ENCODE data around the gene DUSP28.

DUSP28 gene

DNA sequence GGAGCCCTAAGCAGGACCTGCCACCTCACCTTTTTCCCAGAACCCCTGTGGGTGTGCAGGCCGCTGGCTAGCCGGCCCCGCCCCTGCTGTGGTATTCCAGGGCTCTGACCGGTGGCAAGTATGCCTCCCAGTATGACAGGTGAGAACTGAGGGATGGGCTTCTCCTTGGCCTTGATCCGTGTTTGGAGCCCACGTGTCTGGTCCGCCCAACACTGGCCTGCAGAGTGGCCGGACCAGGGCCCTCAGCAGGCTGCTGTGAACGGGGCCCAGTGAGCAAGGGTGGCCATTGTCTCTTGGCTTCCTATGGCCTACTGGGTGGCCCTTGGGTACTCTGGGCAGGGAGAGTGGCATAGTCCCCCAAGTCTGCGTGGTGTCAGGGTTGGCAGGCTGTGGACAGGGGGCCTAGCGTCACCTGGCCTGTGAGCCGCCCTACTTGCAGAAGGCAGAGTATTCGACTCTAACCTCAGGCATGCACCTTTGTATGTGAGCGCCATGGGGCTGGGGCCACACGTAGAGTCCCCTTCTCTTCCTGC is 9.9 kb downstream of the DUSP28 start:
- H3K4me3 ChIP-seq (ENCODE audit: low read length) = peak overlapping the region; percentile 77; the same call in 1 of the 2 replicates
- no peak for TF ChIP-seq ZNF274 (IDR thresholded peaks at IDR 0.05; ENCODE audit: low read depth, low read length)

DNA sequence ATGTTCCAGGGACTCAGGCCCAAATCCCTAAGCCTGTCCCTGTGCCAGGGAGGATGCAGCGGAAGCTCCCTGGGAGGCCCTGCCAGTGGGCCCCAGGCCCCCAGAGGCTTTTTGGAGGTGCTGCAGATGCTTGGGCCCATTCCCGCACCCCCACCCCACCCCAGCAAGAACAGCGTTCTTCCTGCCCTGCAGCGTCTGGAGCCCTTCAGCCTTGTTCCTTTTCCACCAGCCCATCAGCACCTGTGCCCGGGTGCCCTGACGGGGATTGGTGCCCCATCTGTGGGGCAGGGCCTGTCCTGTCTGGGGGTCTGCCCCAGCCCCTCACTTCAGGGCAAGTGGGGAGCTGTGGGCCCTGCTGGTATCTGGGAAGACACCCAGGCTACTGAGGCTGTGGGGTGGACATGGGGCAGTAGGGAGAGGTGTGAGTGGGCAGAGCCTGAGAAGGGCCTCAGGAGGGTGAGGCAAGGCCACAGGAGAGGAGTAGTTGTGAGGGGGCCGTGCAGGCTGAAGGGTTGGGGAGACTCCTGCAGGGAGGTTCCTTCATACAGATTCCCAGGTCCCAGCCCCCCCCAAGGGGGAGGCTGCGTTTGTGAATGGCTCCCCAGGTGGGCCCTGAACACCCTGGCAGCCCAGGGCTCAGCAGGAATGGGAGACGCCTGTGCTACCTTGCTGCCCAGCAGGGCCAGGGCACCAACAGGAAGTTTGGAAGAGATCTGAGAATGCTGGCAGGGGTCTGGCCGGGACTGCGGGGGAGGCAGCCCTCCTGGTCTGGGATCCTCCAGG is 10.6 kb downstream of the DUSP28 start:
- TF ChIP-seq ZNF274 (IDR thresholded peaks at IDR 0.05; ENCODE audit: low read depth, low read length) = no peak
- H3K4me3 ChIP-seq (ENCODE audit: low read length) = no peak overlapping the region

DNA sequence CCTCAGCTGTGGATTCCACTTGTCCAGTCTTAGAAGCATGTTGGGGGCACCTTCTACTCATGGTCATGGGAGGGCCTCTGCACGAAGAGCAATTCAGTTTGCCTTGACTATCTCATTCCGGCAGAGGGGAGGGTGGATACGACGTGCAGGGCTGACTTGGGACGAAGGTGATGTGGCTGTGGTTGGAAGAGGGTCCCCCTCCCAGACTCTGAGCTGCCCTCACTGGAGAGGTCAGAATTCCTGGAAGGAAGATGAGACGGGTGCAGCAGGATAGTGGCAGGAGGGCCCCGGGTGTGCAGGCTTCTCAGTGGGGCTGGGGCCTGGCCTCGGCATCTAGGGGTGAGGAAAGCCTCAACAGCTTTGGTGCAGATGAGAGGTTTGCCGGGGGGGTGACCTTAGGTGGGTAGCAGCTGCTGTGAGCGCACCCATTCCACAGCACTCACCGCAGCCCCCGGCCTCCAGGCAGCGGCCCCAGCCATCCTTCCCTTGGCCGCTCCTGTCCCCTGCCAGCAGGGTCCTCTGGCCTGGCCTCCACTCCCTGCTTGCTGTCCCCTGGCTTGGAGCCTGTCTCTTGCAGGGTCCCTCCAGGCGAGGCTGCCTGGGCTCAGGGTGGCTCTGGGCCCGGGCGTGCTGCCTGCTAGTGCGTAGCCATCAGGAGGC is 11.3 kb downstream of the DUSP28 start:
- no peak for TF ChIP-seq ZNF274 (IDR thresholded peaks at IDR 0.05; ENCODE audit: low read depth, low read length)
- H3K4me3 ChIP-seq (ENCODE audit: low read length) = no peak overlapping the region

DNA sequence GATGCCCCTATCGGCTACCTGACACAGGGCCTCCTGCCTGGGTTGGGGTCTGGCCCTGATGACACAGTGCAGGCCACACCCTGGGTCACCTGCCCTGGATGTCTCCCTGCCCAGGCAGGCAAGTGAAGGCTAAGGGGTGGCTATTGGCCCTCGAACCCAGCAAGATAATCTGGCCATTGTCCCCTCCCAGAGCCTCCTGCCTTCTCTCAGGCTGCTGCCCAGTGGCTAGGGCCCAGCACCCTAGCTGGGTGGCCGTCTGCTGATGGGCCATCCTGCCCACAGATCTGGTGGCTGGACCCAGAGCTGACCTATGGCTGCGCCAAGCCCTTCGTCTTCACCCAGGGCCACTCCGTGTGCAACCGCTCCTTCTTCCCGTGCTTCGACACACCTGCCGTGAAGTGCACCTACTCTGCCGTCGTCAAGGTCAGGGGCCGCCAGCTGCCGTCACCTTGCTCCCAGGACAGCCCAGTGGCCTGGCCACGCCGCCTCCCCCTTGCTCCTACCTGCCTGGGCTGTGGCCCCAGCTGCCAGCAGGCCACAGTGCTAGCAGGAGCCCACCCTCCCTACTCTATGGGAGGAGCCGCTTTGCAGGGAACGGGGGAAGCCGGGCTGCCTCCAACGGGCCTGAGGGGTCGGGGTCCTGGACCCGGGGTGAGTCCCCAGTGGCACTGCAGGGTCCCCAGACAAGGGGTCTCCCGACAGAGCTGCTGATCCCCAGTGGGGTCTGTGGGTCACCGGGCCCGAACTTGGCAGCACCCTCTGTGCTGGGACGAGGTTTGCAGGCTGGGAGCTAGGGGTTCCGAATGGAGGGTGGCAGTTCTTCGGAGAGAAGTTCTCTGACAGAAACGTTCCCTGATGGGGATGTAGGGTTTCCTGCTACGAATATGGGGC is 12.2 kb downstream of the DUSP28 start:
- no peak overlapping the region for H3K4me3 ChIP-seq (ENCODE audit: low read length)
- no peak for TF ChIP-seq ZNF274 (IDR thresholded peaks at IDR 0.05; ENCODE audit: low read depth, low read length)

DNA sequence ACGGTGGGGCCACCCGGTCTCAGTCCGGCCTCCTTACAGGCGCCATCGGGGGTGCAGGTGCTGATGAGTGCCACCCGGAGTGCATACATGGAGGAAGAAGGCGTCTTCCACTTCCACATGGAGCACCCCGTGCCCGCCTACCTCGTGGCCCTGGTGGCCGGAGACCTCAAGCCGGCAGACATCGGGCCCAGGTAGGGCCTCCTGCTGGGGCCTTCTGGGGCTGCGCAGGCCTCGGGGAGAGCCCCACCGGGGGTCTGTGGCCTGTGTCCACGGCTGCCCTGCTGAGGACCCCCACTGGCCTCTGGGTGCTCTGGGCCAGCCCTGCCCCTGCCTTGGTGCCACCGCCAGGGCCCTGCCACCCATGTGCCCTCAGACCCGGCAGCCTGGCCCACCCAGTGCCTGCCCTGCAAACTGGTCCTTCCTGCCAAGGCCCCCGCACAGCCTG is 12.9 kb downstream of the DUSP28 start:
- H3K4me3 ChIP-seq (ENCODE audit: low read length) = no peak overlapping the region
- no peak for TF ChIP-seq ZNF274 (IDR thresholded peaks at IDR 0.05; ENCODE audit: low read depth, low read length)

DNA sequence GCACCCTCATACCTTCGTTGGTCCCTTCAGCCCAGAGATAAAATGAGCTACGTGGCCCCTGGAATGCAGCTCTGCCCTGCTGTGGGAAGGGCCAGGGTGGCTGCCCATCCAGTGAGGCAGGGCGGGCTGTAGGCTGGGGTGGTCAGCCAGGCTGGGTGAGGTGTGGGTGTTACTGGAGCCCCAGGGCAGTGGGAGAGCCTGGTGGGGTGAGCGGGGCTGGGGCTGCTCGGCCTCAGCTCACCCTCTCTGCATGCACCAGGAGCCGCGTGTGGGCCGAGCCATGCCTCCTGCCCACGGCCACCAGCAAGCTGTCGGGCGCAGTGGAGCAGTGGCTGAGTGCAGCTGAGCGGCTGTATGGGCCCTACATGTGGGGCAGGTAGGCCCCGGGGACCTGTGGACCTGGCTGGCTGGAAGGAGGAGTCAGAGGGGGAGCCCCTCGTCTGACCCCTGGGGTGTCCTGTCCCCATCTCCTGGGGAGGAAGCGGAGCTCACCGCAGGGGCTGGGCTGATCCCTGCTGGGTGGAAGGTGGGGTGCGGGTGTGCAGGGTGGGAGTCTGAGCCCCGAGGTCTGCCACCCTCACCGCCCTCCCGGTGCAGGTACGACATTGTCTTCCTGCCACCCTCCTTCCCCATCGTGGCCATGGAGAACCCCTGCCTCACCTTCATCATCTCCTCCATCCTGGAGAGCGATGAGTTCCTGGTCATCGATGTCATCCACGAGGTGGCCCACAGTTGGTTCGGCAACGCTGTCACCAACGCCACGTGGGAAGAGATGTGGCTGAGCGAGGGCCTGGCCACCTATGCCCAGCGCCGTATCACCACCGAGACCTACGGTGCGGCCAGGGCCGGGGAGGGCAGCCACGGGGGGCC is 13.6 kb downstream of the DUSP28 start:
- no peak overlapping the region for H3K4me3 ChIP-seq (ENCODE audit: low read length)
- TF ChIP-seq ZNF274 (IDR thresholded peaks at IDR 0.05; ENCODE audit: low read depth, low read length) = no peak

DNA sequence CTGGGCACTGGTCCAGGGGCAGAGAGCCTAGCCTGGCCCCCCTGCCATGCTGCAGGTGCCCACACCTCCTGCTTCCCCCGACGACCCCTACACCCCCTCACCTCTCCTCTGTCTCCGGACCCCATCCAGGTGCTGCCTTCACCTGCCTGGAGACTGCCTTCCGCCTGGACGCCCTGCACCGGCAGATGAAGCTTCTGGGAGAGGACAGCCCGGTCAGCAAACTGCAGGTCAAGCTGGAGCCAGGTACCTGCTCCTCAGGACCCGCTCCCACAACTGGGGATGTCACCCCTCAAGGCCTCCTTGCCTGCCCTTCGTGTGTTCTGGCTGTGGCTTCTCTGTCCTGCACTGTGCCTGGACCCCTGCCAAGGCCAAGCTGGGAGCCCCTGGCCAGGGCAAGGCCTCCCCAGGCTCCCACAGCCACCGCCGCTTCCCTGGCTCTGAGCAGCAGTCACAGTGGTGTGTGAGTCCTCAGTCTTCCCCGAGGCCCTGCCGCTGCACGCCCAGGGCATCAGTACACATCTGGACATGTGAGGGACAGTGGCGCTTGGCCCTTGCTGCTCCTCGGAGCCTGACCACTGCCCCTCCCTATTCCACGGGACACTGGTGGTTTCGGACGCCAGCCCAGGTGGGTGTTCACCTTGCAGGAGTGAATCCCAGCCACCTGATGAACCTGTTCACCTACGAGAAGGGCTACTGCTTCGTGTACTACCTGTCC is 14.4 kb downstream of the DUSP28 start:
- no peak for TF ChIP-seq ZNF274 (IDR thresholded peaks at IDR 0.05; ENCODE audit: low read depth, low read length)
- no peak overlapping the region for H3K4me3 ChIP-seq (ENCODE audit: low read length)

DNA sequence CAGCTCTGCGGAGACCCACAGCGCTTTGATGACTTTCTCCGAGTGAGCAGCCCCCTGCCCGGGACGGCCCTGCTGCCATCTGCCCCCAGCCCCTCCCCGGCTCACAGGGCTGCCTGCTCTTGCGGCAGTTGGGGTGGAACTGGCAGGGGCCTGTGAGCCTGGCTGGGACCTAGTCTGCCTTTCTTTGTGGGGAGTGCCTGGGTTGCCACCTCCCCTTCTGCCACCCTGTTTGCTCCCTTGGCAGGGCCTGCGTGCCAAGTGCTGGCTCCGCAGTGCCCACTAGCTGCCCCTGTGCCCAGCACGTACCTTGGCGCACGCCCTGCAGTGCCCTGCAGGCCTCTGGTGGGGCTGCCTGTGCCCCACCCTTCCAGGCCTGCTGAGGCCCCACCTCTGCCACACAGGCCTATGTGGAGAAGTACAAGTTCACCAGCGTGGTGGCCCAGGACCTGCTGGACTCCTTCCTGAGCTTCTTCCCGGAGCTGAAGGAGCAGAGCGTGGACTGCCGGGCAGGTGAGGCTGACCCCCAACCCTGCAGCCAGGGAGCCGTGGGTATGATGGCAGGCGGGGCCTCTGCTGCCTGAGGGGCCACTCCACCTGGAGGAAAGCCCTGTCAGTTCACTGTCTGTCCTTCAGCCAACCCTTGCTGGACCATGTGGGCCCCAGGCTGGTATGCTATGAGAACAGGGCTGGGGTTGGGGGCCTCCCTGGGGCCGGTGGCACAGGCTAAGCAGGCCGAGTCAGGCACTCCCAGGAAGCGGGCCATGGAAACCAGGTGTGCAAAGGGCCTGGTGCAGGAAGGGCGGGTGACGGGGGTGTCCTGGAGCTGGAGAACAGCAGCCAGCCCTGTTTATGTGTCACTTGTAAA is 15.2 kb downstream of the DUSP28 start:
- no peak overlapping the region for H3K4me3 ChIP-seq (ENCODE audit: low read length)
- no peak for TF ChIP-seq ZNF274 (IDR thresholded peaks at IDR 0.05; ENCODE audit: low read depth, low read length)

DNA sequence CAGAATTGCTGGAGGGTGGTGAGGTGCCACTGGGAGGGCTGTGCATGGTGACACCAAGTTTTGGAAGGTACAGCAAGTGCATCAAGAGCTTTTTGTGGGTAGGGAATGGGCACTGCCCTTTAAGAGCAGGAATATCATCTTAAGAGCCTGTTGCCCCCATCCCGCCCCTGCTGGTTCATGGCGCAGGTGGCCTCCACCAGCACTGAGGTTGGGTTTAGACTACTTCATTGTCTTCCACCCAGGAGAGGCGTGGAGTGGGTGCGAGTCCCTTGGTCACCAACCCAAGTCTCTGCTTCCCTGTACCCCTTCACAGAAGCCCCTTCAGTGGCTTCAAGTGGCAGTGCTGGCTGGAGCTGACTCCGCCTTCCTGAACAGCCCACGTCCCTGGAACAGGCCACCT is 15.9 kb downstream of the DUSP28 start:
- TF ChIP-seq ZNF274 (IDR thresholded peaks at IDR 0.05; ENCODE audit: low read depth, low read length) = no peak
- H3K4me3 ChIP-seq (ENCODE audit: low read length) = no peak overlapping the region

DNA sequence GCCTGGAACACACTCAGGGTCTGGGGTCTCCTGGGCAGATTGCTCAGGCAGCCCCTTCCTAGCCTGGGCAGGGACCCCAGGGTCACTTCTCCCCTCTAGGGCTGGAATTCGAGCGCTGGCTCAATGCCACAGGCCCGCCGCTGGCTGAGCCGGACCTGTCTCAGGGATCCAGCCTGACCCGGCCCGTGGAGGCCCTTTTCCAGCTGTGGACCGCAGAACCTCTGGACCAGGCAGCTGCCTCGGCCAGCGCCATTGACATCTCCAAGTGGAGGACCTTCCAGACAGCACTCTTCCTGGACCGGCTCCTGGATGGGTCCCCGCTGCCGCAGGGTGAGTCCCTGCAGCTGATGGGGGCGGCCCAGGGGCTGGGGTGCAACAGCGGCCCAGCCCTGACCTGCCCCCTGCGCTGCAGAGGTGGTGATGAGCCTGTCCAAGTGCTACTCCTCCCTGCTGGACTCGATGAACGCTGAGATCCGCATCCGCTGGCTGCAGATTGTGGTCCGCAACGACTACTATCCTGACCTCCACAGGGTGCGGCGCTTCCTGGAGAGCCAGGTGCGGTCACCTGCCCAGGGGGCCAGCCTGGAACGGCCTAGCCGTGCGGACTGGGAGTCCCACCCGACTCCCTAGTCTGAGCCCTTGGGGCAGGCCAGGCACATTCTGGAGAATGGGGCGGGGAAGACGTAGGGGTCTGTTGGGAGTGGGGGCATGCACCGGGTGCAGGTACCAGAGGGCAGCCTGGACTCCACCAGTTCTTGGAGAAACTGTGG is 16.5 kb downstream of the DUSP28 start:
- H3K4me3 ChIP-seq (ENCODE audit: low read length) = no peak overlapping the region
- no peak for TF ChIP-seq ZNF274 (IDR thresholded peaks at IDR 0.05; ENCODE audit: low read depth, low read length)
